ENCODE data around the gene MLIP.

DNA sequence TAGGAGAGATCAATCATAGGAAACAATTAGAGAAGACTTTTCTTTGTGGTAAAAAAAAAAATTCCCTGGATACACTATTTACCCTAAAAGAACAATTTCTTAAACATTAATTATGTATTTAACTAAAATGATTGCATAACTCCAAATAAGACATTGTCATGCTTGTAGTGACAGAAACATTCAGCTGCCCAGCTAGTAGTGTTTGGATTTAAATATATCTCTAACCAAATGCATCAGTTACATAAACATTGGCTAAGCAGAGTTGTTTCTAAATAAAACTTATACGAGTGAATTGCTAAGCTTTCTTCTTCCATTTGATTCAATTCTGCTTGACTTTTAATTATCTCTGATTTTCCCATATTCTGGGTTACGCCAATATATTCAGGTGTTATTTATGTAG lies 23.7 kb downstream of the MLIP start:
- TF ChIP-seq, protein P1, sequence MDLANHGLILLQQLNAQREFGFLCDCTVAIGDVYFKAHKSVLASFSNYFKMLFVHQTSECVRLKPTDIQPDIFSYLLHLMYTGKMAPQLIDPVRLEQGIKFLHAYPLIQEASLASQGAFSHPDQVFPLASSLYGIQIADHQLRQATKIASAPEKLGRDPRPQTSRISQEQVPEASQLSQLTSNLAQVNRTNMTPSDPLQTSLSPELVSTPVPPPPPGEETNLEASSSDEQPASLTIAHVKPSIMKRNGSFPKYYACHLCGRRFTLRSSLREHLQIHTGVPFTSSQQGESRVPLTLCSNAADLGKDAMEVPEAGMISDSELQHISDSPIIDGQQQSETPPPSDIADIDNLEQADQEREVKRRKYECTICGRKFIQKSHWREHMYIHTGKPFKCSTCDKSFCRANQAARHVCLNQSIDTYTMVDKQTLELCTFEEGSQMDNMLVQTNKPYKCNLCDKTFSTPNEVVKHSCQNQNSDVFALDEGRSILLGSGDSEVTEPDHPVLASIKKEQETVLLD (CRISPR knock-in tag; IDR thresholded peaks at IDR 0.05; ENCODE audit: low read depth), result no peak
- TF ChIP-seq, protein P2, sequence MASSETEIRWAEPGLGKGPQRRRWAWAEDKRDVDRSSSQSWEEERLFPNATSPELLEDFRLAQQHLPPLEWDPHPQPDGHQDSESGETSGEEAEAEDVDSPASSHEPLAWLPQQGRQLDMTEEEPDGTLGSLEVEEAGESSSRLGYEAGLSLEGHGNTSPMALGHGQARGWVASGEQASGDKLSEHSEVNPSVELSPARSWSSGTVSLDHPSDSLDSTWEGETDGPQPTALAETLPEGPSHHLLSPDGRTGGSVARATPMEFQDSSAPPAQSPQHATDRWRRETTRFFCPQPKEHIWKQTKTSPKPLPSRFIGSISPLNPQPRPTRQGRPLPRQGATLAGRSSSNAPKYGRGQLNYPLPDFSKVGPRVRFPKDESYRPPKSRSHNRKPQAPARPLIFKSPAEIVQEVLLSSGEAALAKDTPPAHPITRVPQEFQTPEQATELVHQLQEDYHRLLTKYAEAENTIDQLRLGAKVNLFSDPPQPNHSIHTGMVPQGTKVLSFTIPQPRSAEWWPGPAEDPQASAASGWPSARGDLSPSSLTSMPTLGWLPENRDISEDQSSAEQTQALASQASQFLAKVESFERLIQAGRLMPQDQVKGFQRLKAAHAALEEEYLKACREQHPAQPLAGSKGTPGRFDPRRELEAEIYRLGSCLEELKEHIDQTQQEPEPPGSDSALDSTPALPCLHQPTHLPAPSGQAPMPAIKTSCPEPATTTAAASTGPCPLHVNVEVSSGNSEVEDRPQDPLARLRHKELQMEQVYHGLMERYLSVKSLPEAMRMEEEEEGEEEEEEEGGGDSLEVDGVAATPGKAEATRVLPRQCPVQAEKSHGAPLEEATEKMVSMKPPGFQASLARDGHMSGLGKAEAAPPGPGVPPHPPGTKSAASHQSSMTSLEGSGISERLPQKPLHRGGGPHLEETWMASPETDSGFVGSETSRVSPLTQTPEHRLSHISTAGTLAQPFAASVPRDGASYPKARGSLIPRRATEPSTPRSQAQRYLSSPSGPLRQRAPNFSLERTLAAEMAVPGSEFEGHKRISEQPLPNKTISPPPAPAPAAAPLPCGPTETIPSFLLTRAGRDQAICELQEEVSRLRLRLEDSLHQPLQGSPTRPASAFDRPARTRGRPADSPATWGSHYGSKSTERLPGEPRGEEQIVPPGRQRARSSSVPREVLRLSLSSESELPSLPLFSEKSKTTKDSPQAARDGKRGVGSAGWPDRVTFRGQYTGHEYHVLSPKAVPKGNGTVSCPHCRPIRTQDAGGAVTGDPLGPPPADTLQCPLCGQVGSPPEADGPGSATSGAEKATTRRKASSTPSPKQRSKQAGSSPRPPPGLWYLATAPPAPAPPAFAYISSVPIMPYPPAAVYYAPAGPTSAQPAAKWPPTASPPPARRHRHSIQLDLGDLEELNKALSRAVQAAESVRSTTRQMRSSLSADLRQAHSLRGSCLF (CRISPR knock-in tag; IDR thresholded peaks at IDR 0.05; ENCODE audit: borderline replicate concordance), result no peak
- TF ChIP-seq NR3C1 (CRISPR knock-in tag; IDR thresholded peaks at IDR 0.05), result no peak
- TF ChIP-seq ZSCAN21 (CRISPR knock-in tag; IDR thresholded peaks at IDR 0.05; ENCODE audit: borderline replicate concordance), result no peak
- TF ChIP-seq RBM39 (IDR thresholded peaks at IDR 0.05; ENCODE audit: low read depth, low read length, poor library complexity, severe bottlenecking), result no peak
- TF ChIP-seq YY1 (IDR thresholded peaks at IDR 0.05; ENCODE audit: insufficient read depth, insufficient replicate concordance, low read depth, low read length), result no peak
- no peak for TF ChIP-seq POLR2A (IDR thresholded peaks at IDR 0.05; ENCODE audit: insufficient read depth in 1 of 2, low read depth in 2 of 2, low read length in 2 of 2)
- no peak for TF ChIP-seq MAFF (IDR thresholded peaks at IDR 0.05; ENCODE audit: low read depth, low read length)
- TF ChIP-seq ZNF124 (CRISPR knock-in tag; IDR thresholded peaks at IDR 0.05), result no peak
- TF ChIP-seq, protein P3, sequence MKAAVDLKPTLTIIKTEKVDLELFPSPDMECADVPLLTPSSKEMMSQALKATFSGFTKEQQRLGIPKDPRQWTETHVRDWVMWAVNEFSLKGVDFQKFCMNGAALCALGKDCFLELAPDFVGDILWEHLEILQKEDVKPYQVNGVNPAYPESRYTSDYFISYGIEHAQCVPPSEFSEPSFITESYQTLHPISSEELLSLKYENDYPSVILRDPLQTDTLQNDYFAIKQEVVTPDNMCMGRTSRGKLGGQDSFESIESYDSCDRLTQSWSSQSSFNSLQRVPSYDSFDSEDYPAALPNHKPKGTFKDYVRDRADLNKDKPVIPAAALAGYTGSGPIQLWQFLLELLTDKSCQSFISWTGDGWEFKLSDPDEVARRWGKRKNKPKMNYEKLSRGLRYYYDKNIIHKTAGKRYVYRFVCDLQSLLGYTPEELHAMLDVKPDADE (CRISPR knock-in tag; IDR thresholded peaks at IDR 0.05), result no peak
